Natural killer cell (primary cell): ENCODE data around the gene NPPB. TPM values are rescaled to one million over a fixed set of nuclear protein-coding genes. Genes with fewer than 3 reads are reported as not detected.

Experiments used
- ATAC-seq, 3 donors: fragments of 150-1000 bp in 2 of 3; fragments of 200-7000 bp in 1 of 3; cut with Tn5 transposase; 1 replicate in 1 of 3; 2 replicates in 2 of 3; pipeline ENCODE4 v1.10.0; 2021; ENCODE audit warnings: mild to moderate bottlenecking in 2 of 3, moderate library complexity in 2 of 3
- DNase-seq, 2 donors: peaks; one replicate each; pipeline versions ENCODE4 v3.0.0 to v3.0.0-alpha.2; 2013 to 2021; ENCODE audit warnings: mixed read lengths in 1 of 2
- H3K27ac ChIP-seq: one replicate; pipeline ENCODE4 v1.5.1; 2013; ENCODE audit warnings: mild to moderate bottlenecking, low read length
- H3K27me3 ChIP-seq: one replicate; pipeline ENCODE4 v1.6.1; 2013; ENCODE audit warnings: low read length; ENCODE audit not compliant: control insufficient read depth, insufficient read depth
- H3K36me3 ChIP-seq: one replicate; pipeline ENCODE4 v1.6.1; 2013; ENCODE audit warnings: low read length; ENCODE audit not compliant: control insufficient read depth, insufficient read depth
- H3K4me1 ChIP-seq: one replicate; pipeline ENCODE4 v1.6.1; 2013; ENCODE audit warnings: low read length; ENCODE audit not compliant: control insufficient read depth, insufficient read depth
- H3K4me3 ChIP-seq: one replicate; pipeline ENCODE4 v1.5.1; 2013; ENCODE audit warnings: low read length
- H3K9me3 ChIP-seq: one replicate; pipeline ENCODE4 v1.6.1; 2013; ENCODE audit warnings: low read length; ENCODE audit not compliant: control insufficient read depth, insufficient read depth
- H3K27ac Mint-ChIP-seq, 2 donors: one replicate each; pipeline ENCODE4 v1.8.0; 2022; ENCODE audit warnings: mild to moderate bottlenecking in 2 of 2, mixed read lengths in 2 of 2, moderate library complexity in 1 of 2
- H3K27me3 Mint-ChIP-seq, 2 donors: one replicate each; pipeline ENCODE4 v1.8.0; 2022; ENCODE audit warnings: low read depth in 2 of 2, mixed read lengths in 2 of 2
- H3K36me3 Mint-ChIP-seq: one replicate; pipeline ENCODE4 v1.8.0; 2022; ENCODE audit warnings: mixed read lengths
- H3K4me1 Mint-ChIP-seq, 2 donors: one replicate each; pipeline ENCODE4 v1.8.0; 2022; ENCODE audit warnings: mixed read lengths in 2 of 2
- H3K4me3 Mint-ChIP-seq: one replicate; pipeline ENCODE4 v1.8.0; 2022; ENCODE audit warnings: mild to moderate bottlenecking, moderate library complexity, mixed read lengths
- H3K9me3 Mint-ChIP-seq, 2 donors: one replicate each; pipeline ENCODE4 v1.8.0; 2022; ENCODE audit warnings: mixed read lengths in 2 of 2
- WGBS: methylation state at CpG from one replicate; pipeline ENCODE4 v1.1.7; 2013; ENCODE audit warnings: missing lambda C conversion rate; ENCODE audit not compliant: insufficient coverage; 5-methylcytosine and 5-hydroxymethylcytosine counted together
- intact Hi-C: fragments of 100-400 bp; cut with micrococcal nuclease; formaldehyde crosslinking; loops from one replicate; pipeline ENCODE4 v1.14.2; 2022
- total RNA-seq, 4 donors: library from RNA; stranded (reverse); fragments of 120-200 nt in 1 of 4; gene quantifications; one replicate each; pipeline versions ENCODE4 v1.2.3 to v1.2.4, GENCODE V29; 2013 to 2022
- TF ChIP-seq, protein P1 (sequence below): fragments of 200-600 bp; IDR thresholded peaks from one replicate; pipeline ENCODE4 v1.8.0; 2022; ENCODE audit warnings: antibody characterized with exemption

Gene NPPB
- total RNA-seq, 3 donors from 2014 or later (not counting 1 experiment from before 2014, with no cell fraction given) = not detected

DNA sequence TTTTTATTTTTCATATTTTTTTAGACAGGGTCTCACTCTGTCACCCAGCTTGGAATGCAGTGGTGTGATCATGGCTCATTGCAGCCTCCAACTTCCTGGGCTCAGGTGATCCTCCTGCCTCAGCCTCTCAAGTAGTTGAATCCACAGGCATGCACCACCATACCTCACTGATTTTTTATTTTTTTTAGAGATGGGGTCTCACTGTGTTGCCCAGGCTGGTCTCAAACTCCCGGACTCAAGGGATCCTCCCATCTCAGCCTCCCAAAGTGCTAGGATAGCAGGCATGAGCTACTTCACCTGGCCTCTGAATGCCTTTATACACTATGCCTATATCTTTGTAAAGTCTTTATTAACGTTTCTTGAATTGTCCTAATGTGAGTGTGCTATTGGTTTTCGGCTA lies 10.4 kb upstream of the NPPB start:
- Histone ChIP-seq H3K9me3 (no peaks in the 10 kb centered on the region), H3K27ac (no peak overlapping the region), H3K4me3 (no peak overlapping the region), H3K27me3 (no peaks in the 10 kb centered on the region), H3K4me1 (no peaks in the 10 kb centered on the region), H3K36me3 (no peaks in the 10 kb centered on the region)
- no peak for ATAC-seq
- TF ChIP-seq, protein P1, sequence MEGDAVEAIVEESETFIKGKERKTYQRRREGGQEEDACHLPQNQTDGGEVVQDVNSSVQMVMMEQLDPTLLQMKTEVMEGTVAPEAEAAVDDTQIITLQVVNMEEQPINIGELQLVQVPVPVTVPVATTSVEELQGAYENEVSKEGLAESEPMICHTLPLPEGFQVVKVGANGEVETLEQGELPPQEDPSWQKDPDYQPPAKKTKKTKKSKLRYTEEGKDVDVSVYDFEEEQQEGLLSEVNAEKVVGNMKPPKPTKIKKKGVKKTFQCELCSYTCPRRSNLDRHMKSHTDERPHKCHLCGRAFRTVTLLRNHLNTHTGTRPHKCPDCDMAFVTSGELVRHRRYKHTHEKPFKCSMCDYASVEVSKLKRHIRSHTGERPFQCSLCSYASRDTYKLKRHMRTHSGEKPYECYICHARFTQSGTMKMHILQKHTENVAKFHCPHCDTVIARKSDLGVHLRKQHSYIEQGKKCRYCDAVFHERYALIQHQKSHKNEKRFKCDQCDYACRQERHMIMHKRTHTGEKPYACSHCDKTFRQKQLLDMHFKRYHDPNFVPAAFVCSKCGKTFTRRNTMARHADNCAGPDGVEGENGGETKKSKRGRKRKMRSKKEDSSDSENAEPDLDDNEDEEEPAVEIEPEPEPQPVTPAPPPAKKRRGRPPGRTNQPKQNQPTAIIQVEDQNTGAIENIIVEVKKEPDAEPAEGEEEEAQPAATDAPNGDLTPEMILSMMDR = no peak
- WGBS = 96% methylated on average over 2 of the region's 3 CpGs
- H3K27me3 Mint-ChIP-seq = peaks cover 0 to 7% of the 10 kb centered on the region in 2 donors
- intact Hi-C loops = no loop called here
- H3K27ac Mint-ChIP-seq = no peak overlapping the region
- no peaks in the 10 kb centered on the region for H3K4me1 Mint-ChIP-seq
- H3K4me3 Mint-ChIP-seq = no peak overlapping the region
- H3K36me3 Mint-ChIP-seq = no peaks in the 10 kb centered on the region
- H3K9me3 Mint-ChIP-seq = no peaks in the 10 kb centered on the region
- DNase-seq = no peak

DNA sequence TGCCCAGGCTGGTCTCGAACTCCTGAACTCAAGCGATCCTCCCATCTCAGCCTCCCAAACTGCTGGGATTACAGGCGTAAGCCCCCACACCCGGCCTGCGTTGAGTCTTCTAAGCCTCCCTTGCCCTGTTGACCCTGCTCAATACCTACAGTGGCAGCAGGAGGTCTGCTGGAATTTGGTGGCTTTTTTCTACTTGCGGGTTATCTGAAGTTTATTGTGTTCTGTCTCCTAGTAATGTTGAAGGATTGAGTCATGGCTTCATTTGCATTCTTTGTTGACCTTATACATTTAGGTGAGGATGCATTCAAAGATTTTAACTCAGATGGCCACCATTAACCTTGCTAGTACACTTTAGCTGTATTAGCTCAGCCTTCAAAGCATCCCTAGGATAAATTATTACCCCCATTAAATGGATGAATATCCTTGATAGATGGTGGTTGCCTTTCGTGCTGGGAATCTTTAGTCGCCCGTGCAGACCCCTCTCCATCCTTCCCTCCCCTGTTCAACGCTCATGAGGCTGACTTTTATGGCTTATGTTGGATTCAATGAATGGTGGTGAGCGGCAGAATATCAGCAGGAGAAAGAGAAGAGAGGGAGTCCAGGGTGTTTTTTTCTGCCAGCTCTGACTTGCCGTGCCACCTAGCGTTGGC lies 9.7 kb upstream of the NPPB start:
- H3K9me3 Mint-ChIP-seq = no peaks in the 10 kb centered on the region
- H3K27ac Mint-ChIP-seq = no peak overlapping the region
- WGBS = 86% methylated on average over 9 of the region's 13 CpGs

GRCh38 chr1:11862890-11863289 lies 4.1 kb upstream of the NPPB start:
- Mint-ChIP-seq H3K4me1 (no peaks in the 10 kb centered on the region), H3K4me3 (no peak overlapping the region), H3K27me3 (peaks cover 24 to 34% of the 10 kb centered on the region in 2 donors), H3K36me3 (no peaks in the 10 kb centered on the region), H3K9me3 (no peaks in the 10 kb centered on the region), H3K27ac (no peak overlapping the region)
- TF ChIP-seq, protein P1 = no peak
- Histone ChIP-seq H3K27me3 (peaks cover 21% of the 10 kb centered on the region), H3K27ac (no peak overlapping the region), H3K9me3 (no peaks in the 10 kb centered on the region), H3K4me3 (no peak overlapping the region), H3K4me1 (no peaks in the 10 kb centered on the region), H3K36me3 (no peaks in the 10 kb centered on the region)
- ATAC-seq (no peak), DNase-seq (no peak)
- 23% methylated on average over 4 of the region's 6 CpGs for WGBS
- intact Hi-C loops = no loop called here

More for the DNA sequence above, 9.7 kb upstream of the NPPB start:
- no peaks in the 10 kb centered on the region for H3K9me3 ChIP-seq
- no peak overlapping the region for H3K4me3 Mint-ChIP-seq
- DNase-seq (no peak), ATAC-seq (no peak)
- H3K4me1 ChIP-seq = no peaks in the 10 kb centered on the region
- peaks cover 0 to 4% of the 10 kb centered on the region in 2 donors for H3K27me3 Mint-ChIP-seq
- no peaks in the 10 kb centered on the region for H3K36me3 ChIP-seq
- H3K27me3 ChIP-seq = no peaks in the 10 kb centered on the region
- no peak overlapping the region for H3K27ac ChIP-seq
- TF ChIP-seq, protein P1 = no peak
- H3K36me3 Mint-ChIP-seq = no peaks in the 10 kb centered on the region
- no peaks in the 10 kb centered on the region for H3K4me1 Mint-ChIP-seq
- H3K4me3 ChIP-seq = no peak overlapping the region
- intact Hi-C loops = no loop called here

DNA sequence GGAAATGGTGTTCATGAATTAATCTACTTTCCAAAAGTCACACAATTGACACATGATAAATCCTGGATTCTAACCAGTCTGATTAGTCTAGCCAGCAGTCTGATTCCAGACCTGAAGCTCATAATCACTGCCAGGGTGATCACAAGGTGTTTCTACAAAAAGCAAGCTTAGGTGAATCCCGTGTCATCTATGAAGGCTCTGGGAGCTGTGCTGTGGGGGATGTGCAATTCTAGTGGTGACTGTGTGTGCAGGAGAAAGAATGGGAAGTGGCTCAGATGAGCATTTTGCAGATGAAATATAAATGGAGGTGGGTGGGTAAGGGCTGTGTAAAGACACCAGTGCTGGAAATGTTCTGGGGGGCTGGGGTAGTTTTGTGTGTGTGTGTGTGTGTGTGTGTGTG lies 1.8 kb upstream of the NPPB start:
- 52% methylated on average over 1 of the region's 1 CpG for WGBS
- Histone ChIP-seq H3K36me3 (no peaks in the 10 kb centered on the region), H3K27me3 (peaks cover 25% of the 10 kb centered on the region), H3K9me3 (no peaks in the 10 kb centered on the region), H3K4me3 (no peak overlapping the region), H3K4me1 (no peaks in the 10 kb centered on the region), H3K27ac (no peak overlapping the region)
- H3K36me3 Mint-ChIP-seq = no peaks in the 10 kb centered on the region
- H3K27me3 Mint-ChIP-seq = peaks cover 24 to 43% of the 10 kb centered on the region in 2 donors
- intact Hi-C loops = no loop called here
- TF ChIP-seq, protein P1 = no peak
- H3K27ac Mint-ChIP-seq = no peak overlapping the region
- H3K9me3 Mint-ChIP-seq = no peaks in the 10 kb centered on the region
- H3K4me1 Mint-ChIP-seq = no peaks in the 10 kb centered on the region
- ATAC-seq (no peak), DNase-seq (no peak)
- no peak overlapping the region for H3K4me3 Mint-ChIP-seq
